Jurkat, Clone E6-1 (cell line): Measurements from ENCODE around the gene PMFBP1.
A peak's percentile ranks its signal among the peaks of the same experiment; 100 is the strongest.

Source experiments
- DNase-seq: peaks from one replicate; pipeline ENCODE4 v3.0.0-alpha.2; 2011; ENCODE audit warnings: low read depth, low spot score
- H3K4me3 ChIP-seq: 2 replicates; pipeline ENCODE4 v1.5.1; 2011; ENCODE audit warnings: mild to moderate bottlenecking, low read length, control low read depth, moderate library complexity

Gene PMFBP1

GRCh38 chr16:72189865-72190371 is 18.0 kb upstream of the PMFBP1 start:
- no peak for DNase-seq
- no peak overlapping the region for H3K4me3 ChIP-seq

GRCh38 chr16:72188541-72188940 is 16.6 kb upstream of the PMFBP1 start:
- no peak for DNase-seq
- H3K4me3 ChIP-seq = no peak overlapping the region

- no peak for DNase-seq
- H3K4me3 ChIP-seq = no peak overlapping the region
These were observed 15.6 kb upstream of the PMFBP1 start for GRCh38 chr16:72187551-72187950.

- no peak overlapping the region for H3K4me3 ChIP-seq
- no peak for DNase-seq
These were observed 11.0 kb upstream of the PMFBP1 start for GRCh38 chr16:72182976-72183375.

GRCh38 chr16:72179204-72179970 is 7.4 kb upstream of the PMFBP1 start:
- no peak overlapping the region for H3K4me3 ChIP-seq
- no peak for DNase-seq

- no peak for DNase-seq
- no peak overlapping the region for H3K4me3 ChIP-seq
These were observed 2.8 kb upstream of the PMFBP1 start for GRCh38 chr16:72174726-72175125.

- DNase-seq = no peak
These were observed 2.0 kb upstream of the PMFBP1 start for GRCh38 chr16:72173997-72174396.

GRCh38 chr16:72171236-72171635 is 719 bp downstream of the PMFBP1 start:
- no peak overlapping the region for H3K4me3 ChIP-seq
- DNase-seq = no peak

More at GRCh38 chr16:72173997-72174396, 2.0 kb upstream of the PMFBP1 start:
- no peak overlapping the region for H3K4me3 ChIP-seq

- no peak overlapping the region for H3K4me3 ChIP-seq
- DNase-seq = no peak
These were observed 2.2 kb downstream of the PMFBP1 start for GRCh38 chr16:72169708-72170107.

- no peak for DNase-seq
These were observed 3.6 kb downstream of the PMFBP1 start for GRCh38 chr16:72168365-72168764.

GRCh38 chr16:72166954-72167561 is 4.9 kb downstream of the PMFBP1 start:
- no peak overlapping the region for H3K4me3 ChIP-seq

More at GRCh38 chr16:72168365-72168764, 3.6 kb downstream of the PMFBP1 start:
- H3K4me3 ChIP-seq = no peak overlapping the region

GRCh38 chr16:72166151-72166550 is 5.8 kb downstream of the PMFBP1 start:
- H3K4me3 ChIP-seq = no peak overlapping the region
- no peak for DNase-seq

More at GRCh38 chr16:72166954-72167561, 4.9 kb downstream of the PMFBP1 start:
- no peak for DNase-seq

GRCh38 chr16:72164691-72165090 is 7.3 kb downstream of the PMFBP1 start:
- H3K4me3 ChIP-seq = no peak overlapping the region
- DNase-seq = no peak

- no peak for DNase-seq
- no peak overlapping the region for H3K4me3 ChIP-seq
These were observed 9.8 kb downstream of the PMFBP1 start for GRCh38 chr16:72162105-72162692.

GRCh38 chr16:72159801-72160200 is 12.2 kb downstream of the PMFBP1 start:
- no peak overlapping the region for H3K4me3 ChIP-seq
- DNase-seq = no peak

- no peak for DNase-seq
- no peak overlapping the region for H3K4me3 ChIP-seq
These were observed 12.6 kb downstream of the PMFBP1 start for GRCh38 chr16:72159386-72159785.

GRCh38 chr16:72149676-72150464 is 22.1 kb downstream of the PMFBP1 start:
- no peak overlapping the region for H3K4me3 ChIP-seq
- peak; percentile 77 for DNase-seq

- H3K4me3 ChIP-seq = no peak overlapping the region
- DNase-seq = no peak
These were observed 29.5 kb downstream of the PMFBP1 start for GRCh38 chr16:72142476-72142875.

GRCh38 chr16:72139908-72140307 is 32.0 kb downstream of the PMFBP1 start:
- DNase-seq = no peak
- no peak overlapping the region for H3K4me3 ChIP-seq
